AG09309 (cell line): ENCODE results near the gene NPTXR.

Source experiments
- DNase-seq: peaks from one replicate; pipeline ENCODE4 v3.0.0-alpha.2; 2010; ENCODE audit warnings: low read depth
- H3K4me3 ChIP-seq: 2 replicates; pipeline ENCODE4 v1.5.1; 2011; ENCODE audit warnings: mild to moderate bottlenecking, low read depth, low read length, moderate library complexity; ENCODE audit not compliant: control insufficient read depth
- TF ChIP-seq, protein P1 (sequence below): IDR thresholded peaks from 2 replicates; pipeline ENCODE4 v1.5.1; 2011; ENCODE audit warnings: mild to moderate bottlenecking, low read depth, low read length, inconsistent platforms; ENCODE audit not compliant: insufficient read depth, control insufficient read depth; ENCODE audit errors: missing control alignments

Gene NPTXR

DNA sequence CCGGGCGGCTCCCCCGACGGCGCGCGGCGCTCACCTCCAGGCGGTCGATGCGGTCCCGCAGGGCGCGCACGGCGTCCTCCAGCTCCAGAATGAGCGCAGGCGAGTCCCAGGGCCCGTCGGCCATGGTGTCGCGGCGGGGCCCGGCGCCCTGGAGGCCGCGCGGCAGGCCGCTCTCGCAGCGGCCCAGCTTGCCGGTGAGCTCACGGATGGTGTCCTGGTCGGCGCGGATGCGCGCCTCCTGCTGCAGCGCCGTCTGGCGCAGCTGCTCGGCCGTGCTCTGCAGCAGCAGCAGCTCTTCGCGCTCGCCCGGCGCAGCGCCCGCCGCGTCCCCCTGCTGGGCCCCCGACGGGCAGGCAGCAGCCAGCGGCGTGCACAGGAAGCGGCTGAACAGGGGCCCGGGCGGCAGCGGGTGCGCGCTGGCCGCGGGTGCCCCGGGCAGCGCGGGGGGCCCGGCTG, 599 bp downstream of the NPTXR start:
- TF ChIP-seq, protein P1, sequence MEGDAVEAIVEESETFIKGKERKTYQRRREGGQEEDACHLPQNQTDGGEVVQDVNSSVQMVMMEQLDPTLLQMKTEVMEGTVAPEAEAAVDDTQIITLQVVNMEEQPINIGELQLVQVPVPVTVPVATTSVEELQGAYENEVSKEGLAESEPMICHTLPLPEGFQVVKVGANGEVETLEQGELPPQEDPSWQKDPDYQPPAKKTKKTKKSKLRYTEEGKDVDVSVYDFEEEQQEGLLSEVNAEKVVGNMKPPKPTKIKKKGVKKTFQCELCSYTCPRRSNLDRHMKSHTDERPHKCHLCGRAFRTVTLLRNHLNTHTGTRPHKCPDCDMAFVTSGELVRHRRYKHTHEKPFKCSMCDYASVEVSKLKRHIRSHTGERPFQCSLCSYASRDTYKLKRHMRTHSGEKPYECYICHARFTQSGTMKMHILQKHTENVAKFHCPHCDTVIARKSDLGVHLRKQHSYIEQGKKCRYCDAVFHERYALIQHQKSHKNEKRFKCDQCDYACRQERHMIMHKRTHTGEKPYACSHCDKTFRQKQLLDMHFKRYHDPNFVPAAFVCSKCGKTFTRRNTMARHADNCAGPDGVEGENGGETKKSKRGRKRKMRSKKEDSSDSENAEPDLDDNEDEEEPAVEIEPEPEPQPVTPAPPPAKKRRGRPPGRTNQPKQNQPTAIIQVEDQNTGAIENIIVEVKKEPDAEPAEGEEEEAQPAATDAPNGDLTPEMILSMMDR, result peak; percentile 22
- no peak overlapping the region for H3K4me3 ChIP-seq
- DNase-seq, result no peak

DNA sequence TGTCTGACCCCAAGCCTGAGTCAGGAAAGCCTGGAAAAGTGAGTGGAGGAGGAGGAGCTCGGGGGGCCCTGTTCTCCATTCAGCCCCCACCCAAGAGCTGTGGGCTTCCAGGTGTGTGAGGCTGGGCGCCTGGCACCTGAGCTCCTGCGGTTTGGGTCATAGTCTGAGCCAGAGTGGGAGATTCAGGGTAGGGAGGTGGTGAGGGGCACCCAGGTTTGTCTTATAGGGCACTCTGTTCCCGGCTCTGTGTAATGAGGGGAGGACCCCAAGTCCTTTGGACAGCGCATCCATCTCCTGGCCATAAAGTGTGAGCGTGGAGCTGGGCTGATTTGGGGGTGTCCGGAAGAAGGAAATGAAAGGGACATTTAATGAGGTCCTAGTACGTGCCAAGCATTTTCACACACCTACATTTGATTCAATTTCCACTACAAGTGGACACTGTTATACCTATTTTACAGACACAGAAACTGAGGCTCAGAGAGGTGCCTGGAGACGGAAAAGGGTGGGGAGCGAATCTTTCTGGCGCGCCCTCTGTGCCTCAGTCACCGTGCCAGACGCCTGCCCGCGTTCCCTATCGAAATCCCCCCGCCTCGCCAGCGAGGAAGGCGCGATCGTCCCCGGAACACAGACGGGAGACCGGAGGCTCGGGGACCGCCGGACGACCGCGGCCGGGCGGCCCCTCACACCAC, 1.2 kb downstream of the NPTXR start:
- no peak overlapping the region for H3K4me3 ChIP-seq
- no peak for DNase-seq

GRCh38 chr22:38841635-38842034, 2.2 kb downstream of the NPTXR start:
- no peak for DNase-seq
- TF ChIP-seq, protein P1, result no peak
- no peak overlapping the region for H3K4me3 ChIP-seq

More for the DNA sequence above, 1.2 kb downstream of the NPTXR start:
- TF ChIP-seq, protein P1, result no peak

DNA sequence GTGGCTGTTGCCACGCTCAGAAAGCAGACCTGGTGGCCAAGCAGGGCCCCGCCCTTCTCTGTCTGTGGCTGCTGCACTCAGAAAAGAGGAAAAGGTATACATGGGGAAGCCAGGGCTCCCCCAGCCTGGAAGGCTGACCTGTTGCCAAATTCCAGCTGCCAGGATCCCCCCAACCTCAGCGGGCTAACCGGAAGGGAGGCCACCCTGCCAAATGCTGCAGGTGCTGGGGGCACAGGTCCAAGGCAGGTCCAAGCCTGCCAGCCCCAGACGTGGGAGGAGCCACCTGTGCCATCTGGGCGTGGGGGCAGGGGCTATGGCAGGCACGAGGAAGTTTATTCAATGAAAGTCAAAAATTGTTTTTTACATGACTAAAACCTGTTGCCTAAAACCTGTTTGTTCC, 2.6 kb downstream of the NPTXR start:
- no peak overlapping the region for H3K4me3 ChIP-seq
- DNase-seq, result no peak
- TF ChIP-seq, protein P1, result no peak

DNA sequence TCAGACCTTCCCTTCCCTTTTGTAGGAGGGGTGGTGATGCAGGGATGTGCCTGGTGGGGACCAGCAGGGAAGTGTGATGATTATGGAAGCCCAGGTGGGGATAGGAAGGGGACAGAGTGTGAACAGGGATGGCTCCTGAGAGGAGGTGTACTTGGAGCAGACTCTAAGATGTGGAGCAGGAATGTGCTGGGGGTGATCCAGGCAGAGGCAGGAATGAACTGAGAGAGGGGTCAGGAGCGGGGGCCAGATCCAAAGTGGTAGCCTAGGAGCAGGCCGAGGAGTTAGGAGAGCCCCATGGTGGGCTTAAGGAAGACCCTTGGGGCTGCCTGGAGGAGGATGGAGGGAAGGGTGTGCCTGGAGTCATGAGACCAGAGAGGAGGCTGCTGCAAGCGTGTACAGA, 3.7 kb downstream of the NPTXR start:
- TF ChIP-seq, protein P1, result no peak
- H3K4me3 ChIP-seq, result no peak overlapping the region
- no peak for DNase-seq

- no peak for DNase-seq
- no peak overlapping the region for H3K4me3 ChIP-seq
- TF ChIP-seq, protein P1, result no peak
Observed at GRCh38 chr22:38839686-38840085, 4.1 kb downstream of the NPTXR start.
